ENCODE results near the gene MED9.

- TF ChIP-seq, protein P1, sequence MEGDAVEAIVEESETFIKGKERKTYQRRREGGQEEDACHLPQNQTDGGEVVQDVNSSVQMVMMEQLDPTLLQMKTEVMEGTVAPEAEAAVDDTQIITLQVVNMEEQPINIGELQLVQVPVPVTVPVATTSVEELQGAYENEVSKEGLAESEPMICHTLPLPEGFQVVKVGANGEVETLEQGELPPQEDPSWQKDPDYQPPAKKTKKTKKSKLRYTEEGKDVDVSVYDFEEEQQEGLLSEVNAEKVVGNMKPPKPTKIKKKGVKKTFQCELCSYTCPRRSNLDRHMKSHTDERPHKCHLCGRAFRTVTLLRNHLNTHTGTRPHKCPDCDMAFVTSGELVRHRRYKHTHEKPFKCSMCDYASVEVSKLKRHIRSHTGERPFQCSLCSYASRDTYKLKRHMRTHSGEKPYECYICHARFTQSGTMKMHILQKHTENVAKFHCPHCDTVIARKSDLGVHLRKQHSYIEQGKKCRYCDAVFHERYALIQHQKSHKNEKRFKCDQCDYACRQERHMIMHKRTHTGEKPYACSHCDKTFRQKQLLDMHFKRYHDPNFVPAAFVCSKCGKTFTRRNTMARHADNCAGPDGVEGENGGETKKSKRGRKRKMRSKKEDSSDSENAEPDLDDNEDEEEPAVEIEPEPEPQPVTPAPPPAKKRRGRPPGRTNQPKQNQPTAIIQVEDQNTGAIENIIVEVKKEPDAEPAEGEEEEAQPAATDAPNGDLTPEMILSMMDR (IDR thresholded peaks at IDR 0.05) = no peak
- TF ChIP-seq POLR2A (IDR thresholded peaks at IDR 0.05) (no peak), POLR2AphosphoS5 (IDR thresholded peaks at IDR 0.05) (no peak)
These were observed 52.2 kb downstream of the MED9 start for GRCh38 chr17:17528696-17529652.

All from upper lobe of left lung (tissue), 4 donors.